GM18951 (cell line): Measurements from ENCODE around the gene NAV2.

Experiments
- POLR2A ChIP-seq: IDR thresholded peaks from 4 replicates; pipeline ENCODE4 v1.6.1; 2011; ENCODE audit warnings: mild to moderate bottlenecking; ENCODE audit not compliant: insufficient read length, insufficient read depth; ENCODE audit errors: extremely low read depth
- in situ Hi-C: fragments of 300-500 bp; cut with MboI; formaldehyde crosslinking; loops from one replicate; pipeline ENCODE4 v1.12.0; 2022; ENCODE audit warnings: low sequenced_read_pairs, mixed read lengths, inconsistent platforms; ENCODE audit not compliant: unreplicated experiment

Gene NAV2

DNA sequence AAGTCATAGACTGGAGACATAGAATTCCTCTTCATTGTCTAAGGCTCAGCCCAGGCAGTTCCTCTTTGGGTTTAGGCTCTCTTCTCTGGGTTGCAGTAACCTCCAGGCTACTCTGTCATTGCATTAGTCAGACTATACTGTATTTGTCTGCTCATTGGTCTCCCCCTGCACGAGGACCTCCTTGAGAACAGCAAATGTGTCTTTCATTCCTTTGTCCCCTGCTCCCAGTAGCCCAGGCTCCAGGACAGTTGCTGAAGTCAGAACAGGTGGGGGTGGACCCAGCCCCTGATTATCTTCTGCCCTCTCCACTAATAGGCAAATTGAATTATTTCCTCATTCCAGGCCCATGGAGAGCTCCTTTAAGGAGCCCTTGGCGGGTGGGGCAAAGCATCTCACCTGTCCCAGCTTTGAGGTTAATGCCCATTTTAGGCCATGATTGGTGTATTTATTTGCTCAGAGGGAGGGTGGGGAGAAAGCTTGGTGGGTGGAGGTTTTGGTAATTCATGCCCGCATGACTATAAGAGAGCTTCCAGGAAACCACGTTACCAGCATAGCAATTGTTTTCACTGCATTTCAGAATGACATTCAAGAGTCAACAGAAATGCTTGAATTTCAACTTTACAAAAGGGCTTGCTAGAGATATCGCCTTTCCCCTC lies 40.9 kb downstream of the NAV2 start:
- in situ Hi-C loops, result no loop called here
- no peak for TF ChIP-seq POLR2A

- TF ChIP-seq POLR2A, result no peak
- in situ Hi-C loops, result no loop called here
Measured at GRCh38 chr11:19756675-19757475, 44.2 kb downstream of the NAV2 start.

- TF ChIP-seq POLR2A, result no peak
- in situ Hi-C loops, result no loop called here
Measured at GRCh38 chr11:19759389-19759788, 46.8 kb downstream of the NAV2 start.

- no peak for TF ChIP-seq POLR2A
- in situ Hi-C loops, result no loop called here
Measured at GRCh38 chr11:19762266-19762665, 49.6 kb downstream of the NAV2 start.

- in situ Hi-C loops, result no loop called here
- no peak for TF ChIP-seq POLR2A
Measured at GRCh38 chr11:19763330-19763729, 50.7 kb downstream of the NAV2 start.

DNA sequence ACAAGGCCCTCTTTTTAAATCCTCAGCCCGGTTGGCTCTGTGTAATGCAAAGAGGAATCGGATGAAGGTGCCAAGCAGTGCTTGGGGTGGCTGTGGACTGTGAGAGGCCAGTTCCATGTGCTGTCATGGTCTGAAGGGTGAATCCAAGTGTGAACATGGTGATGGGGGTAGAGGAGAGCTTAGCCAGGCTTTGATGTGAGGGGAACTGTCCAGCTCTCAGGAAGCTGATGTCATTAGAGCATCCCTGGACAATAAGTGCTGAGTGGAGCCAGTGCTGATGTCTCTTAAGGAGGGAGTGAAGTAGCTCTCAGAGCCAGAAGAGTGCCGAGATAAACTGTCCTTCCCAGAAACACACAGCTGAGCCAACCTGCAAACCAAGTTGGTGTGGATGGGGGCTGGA lies 53.6 kb downstream of the NAV2 start:
- in situ Hi-C loops, result no loop called here

DNA sequence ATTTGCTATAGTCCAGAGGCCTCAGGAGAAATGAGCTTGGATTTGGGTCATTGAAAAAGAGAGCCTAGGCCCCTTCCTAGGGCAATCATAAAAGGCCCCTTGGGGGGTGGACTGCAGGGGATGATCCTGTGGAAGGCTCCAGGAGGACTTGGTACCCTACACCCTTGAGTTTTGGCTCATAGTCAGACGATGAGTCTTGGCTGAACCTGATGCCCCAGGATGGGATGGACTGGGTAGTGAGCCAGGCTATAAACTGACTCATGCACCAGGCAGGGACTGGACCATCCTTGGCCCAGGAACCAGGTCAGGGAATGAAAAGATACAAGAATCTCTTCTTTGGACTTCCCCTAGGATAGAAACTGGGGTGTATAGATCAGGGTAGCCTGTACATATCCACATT lies 54.2 kb downstream of the NAV2 start:
- in situ Hi-C loops, result no loop called here
- TF ChIP-seq POLR2A, result no peak

More for the DNA sequence above, 53.6 kb downstream of the NAV2 start:
- no peak for TF ChIP-seq POLR2A

DNA sequence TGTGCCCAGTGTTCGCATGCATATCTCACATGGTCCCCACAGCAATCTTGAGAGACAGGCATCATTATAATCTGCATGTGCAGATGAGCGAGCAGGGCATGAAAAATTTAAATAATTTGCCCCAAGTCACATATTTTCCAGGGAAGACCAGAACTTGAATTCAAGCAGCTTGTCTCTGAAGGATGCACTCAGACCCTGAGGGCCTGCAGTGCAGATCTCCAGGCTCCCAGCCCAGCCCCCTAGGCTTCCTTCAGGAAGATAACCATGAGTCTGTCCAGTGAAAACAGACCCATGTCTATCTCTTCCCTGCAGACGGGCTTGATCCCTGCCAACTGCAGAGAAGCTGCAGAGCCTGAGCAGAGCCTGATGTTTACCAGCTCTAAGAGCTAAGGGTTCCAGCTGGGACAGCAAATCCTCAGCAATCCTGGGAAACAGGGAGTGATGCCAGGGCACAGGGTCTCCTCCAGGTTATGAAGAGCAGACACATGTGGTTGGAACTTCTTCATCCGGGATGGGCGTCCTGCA lies 55.1 kb downstream of the NAV2 start:
- no peak for TF ChIP-seq POLR2A
- in situ Hi-C loops, result no loop called here

GRCh38 chr11:19768197-19768596 lies 55.6 kb downstream of the NAV2 start:
- in situ Hi-C loops, result no loop called here
- no peak for TF ChIP-seq POLR2A

DNA sequence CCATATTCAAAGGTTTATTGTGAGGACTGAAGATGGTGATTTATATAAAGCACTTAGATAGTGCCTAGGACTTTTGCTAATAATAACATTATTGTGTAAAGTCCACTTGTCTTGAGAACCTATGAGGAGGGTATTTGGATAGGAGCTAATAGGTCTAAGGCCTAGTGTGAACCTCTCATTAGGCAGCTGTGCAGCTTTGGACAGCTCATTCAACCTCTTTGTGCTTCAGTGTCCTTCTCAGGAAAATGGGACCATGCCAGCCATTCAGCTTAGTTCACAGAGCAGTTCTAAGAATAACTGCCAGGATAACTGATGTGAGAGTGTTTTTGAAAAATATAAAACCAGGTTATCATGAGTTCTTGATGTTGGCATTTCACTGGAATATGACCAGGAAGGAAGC lies 56.2 kb downstream of the NAV2 start:
- in situ Hi-C loops, result no loop called here
- no peak for TF ChIP-seq POLR2A

DNA sequence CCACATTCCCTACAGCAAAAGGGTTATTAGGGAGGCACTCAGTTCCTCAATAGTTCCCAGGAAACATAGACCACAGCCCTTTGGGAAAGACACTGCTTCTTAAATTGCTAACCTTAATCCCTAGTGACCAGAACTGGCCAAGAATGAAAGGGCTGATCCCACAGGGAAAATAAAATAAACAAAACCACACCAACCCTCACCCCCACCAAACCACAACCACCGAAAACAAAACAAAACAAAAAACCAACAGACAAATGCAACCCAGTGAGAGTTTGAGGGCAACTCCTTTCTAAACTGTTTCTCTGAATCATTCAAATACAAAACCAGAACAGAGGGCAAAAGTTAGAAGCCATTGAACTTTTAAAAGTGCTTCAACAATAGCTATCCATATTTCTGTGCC lies 57.2 kb downstream of the NAV2 start:
- no peak for TF ChIP-seq POLR2A
- in situ Hi-C loops, result no loop called here

- in situ Hi-C loops, result no loop called here
- TF ChIP-seq POLR2A, result no peak
Measured at GRCh38 chr11:19770277-19770676, 57.6 kb downstream of the NAV2 start.

DNA sequence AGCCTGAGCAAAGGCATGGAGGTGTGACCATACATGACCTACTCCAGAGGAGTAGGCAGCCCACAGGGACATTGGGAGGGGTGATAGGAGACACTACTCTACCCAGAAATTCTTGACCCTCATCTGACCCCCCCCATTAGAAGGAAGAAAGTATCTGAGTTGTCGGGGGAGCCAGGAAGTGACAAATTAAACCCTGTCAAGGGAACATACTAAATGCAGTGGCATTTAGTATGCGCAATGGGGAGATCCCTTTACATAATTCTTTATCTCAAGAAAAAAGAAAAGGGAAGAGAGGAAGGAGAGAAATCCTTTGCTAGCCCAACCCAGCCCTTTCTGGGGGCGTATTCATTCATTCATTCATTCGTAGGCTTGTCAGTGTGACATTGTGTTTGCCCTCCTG lies 58.8 kb downstream of the NAV2 start:
- in situ Hi-C loops, result no loop called here
- no peak for TF ChIP-seq POLR2A

GRCh38 chr11:19772480-19772879 lies 59.8 kb downstream of the NAV2 start:
- in situ Hi-C loops, result no loop called here
- TF ChIP-seq POLR2A, result no peak

DNA sequence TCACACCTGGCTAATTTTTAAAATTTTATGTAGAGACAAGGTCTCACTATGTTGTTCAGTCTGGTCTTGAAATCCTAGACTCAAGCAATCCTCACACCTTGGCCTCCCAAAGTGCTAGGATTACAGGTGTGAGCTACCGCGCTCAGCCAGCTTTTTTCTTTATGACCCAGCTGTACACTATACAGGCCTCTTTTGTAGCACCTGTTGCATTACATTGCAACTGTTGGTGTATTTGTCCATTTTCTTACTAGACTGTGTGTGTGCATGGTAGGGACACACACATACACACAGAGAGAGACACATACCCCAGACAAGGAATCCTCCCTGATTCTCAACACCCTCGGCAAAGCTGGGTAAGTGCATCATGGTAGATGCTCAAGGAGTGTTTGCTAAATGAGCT lies 61.7 kb downstream of the NAV2 start:
- no peak for TF ChIP-seq POLR2A
- in situ Hi-C loops, result no loop called here
